ENCODE results near the gene ARV1.

Gene ARV1

GRCh38 chr1:230978491-230979388, at the start of gene ARV1, which contains the start of gene TTC13:
Gene ARV1, plus strand, starts transcription at chr1:230979094. Its CDS starts 12 bp downstream, at chr1:230979106.
Gene TTC13, minus strand, starts transcription at chr1:230978861. Its CDS starts 31 bp downstream, at chr1:230978830.
- Mint-ChIP-seq H3K4me1 (peaks cover 29% of the 10 kb centered on the region), H3K4me3 (no peak within 1 kb of the TSS)

GRCh38 chr1:230930986-230931385, 47.9 kb upstream of the ARV1 start:
- Mint-ChIP-seq H3K27ac (no peak overlapping the region), H3K4me1 (peaks cover 8% of the 10 kb centered on the region), H3K36me3 (peaks cover 67% of the 10 kb centered on the region), H3K4me3 (no peak overlapping the region), H3K9me3 (no peaks in the 10 kb centered on the region)
- no peak for DNase-seq (ENCODE audit: low spot score in 2 of 2)
- ATAC-seq: no peak

More at GRCh38 chr1:230978491-230979388, at the start of gene ARV1, which contains the start of gene TTC13:
- peak within 1 kb of the TSS; percentile 93 for H3K27ac Mint-ChIP-seq
- H3K9me3 Mint-ChIP-seq: no peaks in the 10 kb centered on the region
- ATAC-seq: peak; percentile 98
- DNase-seq (ENCODE audit: low spot score in 2 of 2): peak; percentile 86 to 96
- H3K36me3 Mint-ChIP-seq: peaks cover 22% of the 10 kb centered on the region

- Mint-ChIP-seq H3K9me3 (no peaks in the 10 kb centered on the region), H3K36me3 (peaks cover 37% of the 10 kb centered on the region), H3K4me3 (no peak overlapping the region), H3K4me1 (peaks cover 15% of the 10 kb centered on the region), H3K27ac (peak overlapping the region; percentile 48)
- ATAC-seq: no peak
- no peak for DNase-seq (ENCODE audit: low spot score in 2 of 2)
Measured at GRCh38 chr1:230935852-230936251, 43.0 kb upstream of the ARV1 start.

- peaks cover 31% of the 10 kb centered on the region for H3K36me3 Mint-ChIP-seq
- no peak overlapping the region for H3K4me3 Mint-ChIP-seq
- no peaks in the 10 kb centered on the region for H3K9me3 Mint-ChIP-seq
- DNase-seq (ENCODE audit: low spot score in 2 of 2) (no peak), ATAC-seq (no peak)
- H3K4me1 Mint-ChIP-seq: peaks cover 15% of the 10 kb centered on the region
- H3K27ac Mint-ChIP-seq: peak overlapping the region; percentile 13
Measured at GRCh38 chr1:230936475-230936874, 42.4 kb upstream of the ARV1 start.

- Mint-ChIP-seq H3K27ac (peak overlapping the region; percentile 13), H3K4me3 (no peak overlapping the region), H3K4me1 (peaks cover 15% of the 10 kb centered on the region), H3K36me3 (peaks cover 22% of the 10 kb centered on the region), H3K9me3 (no peaks in the 10 kb centered on the region)
- DNase-seq (ENCODE audit: low spot score in 2 of 2) (no peak), ATAC-seq (no peak)
Measured at GRCh38 chr1:230937371-230937770, 41.5 kb upstream of the ARV1 start.

- Mint-ChIP-seq H3K9me3 (no peaks in the 10 kb centered on the region), H3K27ac (peak overlapping the region; percentile 56), H3K4me1 (peaks cover 20% of the 10 kb centered on the region), H3K4me3 (no peak overlapping the region), H3K36me3 (peaks cover 18% of the 10 kb centered on the region)
- no peak for DNase-seq (ENCODE audit: low spot score in 2 of 2)
- ATAC-seq: no peak
Measured at GRCh38 chr1:230938924-230939368, 39.9 kb upstream of the ARV1 start.

GRCh38 chr1:230939806-230940489, 38.9 kb upstream of the ARV1 start:
- DNase-seq (ENCODE audit: low spot score in 2 of 2) (no peak), ATAC-seq (no peak)
- Mint-ChIP-seq H3K9me3 (no peaks in the 10 kb centered on the region), H3K36me3 (peaks cover 28% of the 10 kb centered on the region), H3K27ac (peak overlapping the region; percentile 46), H3K4me1 (peaks cover 20% of the 10 kb centered on the region), H3K4me3 (no peak overlapping the region)

- no peak for ATAC-seq
- Mint-ChIP-seq H3K36me3 (peaks cover 36% of the 10 kb centered on the region), H3K4me1 (peaks cover 13% of the 10 kb centered on the region), H3K9me3 (no peaks in the 10 kb centered on the region), H3K4me3 (no peak overlapping the region), H3K27ac (peak overlapping the region; percentile 46)
- no peak for DNase-seq (ENCODE audit: low spot score in 2 of 2)
Measured at GRCh38 chr1:230940848-230941247, 38.0 kb upstream of the ARV1 start.

GRCh38 chr1:230943048-230943593, 35.8 kb upstream of the ARV1 start:
- DNase-seq (ENCODE audit: low spot score in 2 of 2) (no peak), ATAC-seq (no peak)
- no peaks in the 10 kb centered on the region for H3K9me3 Mint-ChIP-seq
- peaks cover 34% of the 10 kb centered on the region for H3K36me3 Mint-ChIP-seq
- H3K4me1 Mint-ChIP-seq: peaks cover 13% of the 10 kb centered on the region
- H3K27ac Mint-ChIP-seq: no peak overlapping the region
- no peak overlapping the region for H3K4me3 Mint-ChIP-seq

GRCh38 chr1:230948301-230948700, 30.6 kb upstream of the ARV1 start:
- Mint-ChIP-seq H3K4me1 (peaks cover 7% of the 10 kb centered on the region), H3K36me3 (peaks cover 59% of the 10 kb centered on the region), H3K4me3 (no peak overlapping the region), H3K9me3 (no peaks in the 10 kb centered on the region), H3K27ac (peak overlapping the region; percentile 57)
- DNase-seq (ENCODE audit: low spot score in 2 of 2): no peak
- ATAC-seq: no peak

GRCh38 chr1:230948903-230949302, 30.0 kb upstream of the ARV1 start:
- Mint-ChIP-seq H3K27ac (peak overlapping the region; percentile 57), H3K36me3 (peaks cover 58% of the 10 kb centered on the region), H3K4me3 (no peak overlapping the region), H3K4me1 (peaks cover 7% of the 10 kb centered on the region), H3K9me3 (no peaks in the 10 kb centered on the region)
- DNase-seq (ENCODE audit: low spot score in 2 of 2) (no peak), ATAC-seq (no peak)

GRCh38 chr1:230950404-230950803, 28.5 kb upstream of the ARV1 start:
- Mint-ChIP-seq H3K9me3 (no peaks in the 10 kb centered on the region), H3K27ac (no peak overlapping the region), H3K4me3 (no peak overlapping the region), H3K4me1 (peaks cover 7% of the 10 kb centered on the region), H3K36me3 (peaks cover 58% of the 10 kb centered on the region)
- ATAC-seq (no peak), DNase-seq (ENCODE audit: low spot score in 2 of 2) (no peak)

- Mint-ChIP-seq H3K4me1 (peaks cover 14% of the 10 kb centered on the region), H3K27ac (no peak overlapping the region), H3K36me3 (peaks cover 74% of the 10 kb centered on the region), H3K4me3 (no peak overlapping the region), H3K9me3 (no peaks in the 10 kb centered on the region)
- ATAC-seq (no peak), DNase-seq (ENCODE audit: low spot score in 2 of 2) (no peak)
Measured at GRCh38 chr1:230957580-230957989, 21.3 kb upstream of the ARV1 start.

- Mint-ChIP-seq H3K4me1 (peaks cover 17% of the 10 kb centered on the region), H3K4me3 (no peak overlapping the region), H3K27ac (no peak overlapping the region), H3K9me3 (no peaks in the 10 kb centered on the region), H3K36me3 (peaks cover 68% of the 10 kb centered on the region)
- ATAC-seq (no peak), DNase-seq (ENCODE audit: low spot score in 2 of 2) (no peak)
Measured at GRCh38 chr1:230958370-230958769, 20.5 kb upstream of the ARV1 start.

GRCh38 chr1:230964896-230965295, 14.0 kb upstream of the ARV1 start:
- DNase-seq (ENCODE audit: low spot score in 2 of 2) (no peak), ATAC-seq (no peak)
- no peaks in the 10 kb centered on the region for H3K9me3 Mint-ChIP-seq
- peaks cover 11% of the 10 kb centered on the region for H3K36me3 Mint-ChIP-seq
- H3K27ac Mint-ChIP-seq: peak overlapping the region; percentile 8
- H3K4me1 Mint-ChIP-seq: peaks cover 38% of the 10 kb centered on the region
- H3K4me3 Mint-ChIP-seq: no peak overlapping the region
